ENCODE data around the gene MYOCD.

MYOCD gene

GRCh38 chr17:12815642-12816141 lies 150.0 kb downstream of the MYOCD start:
- H3K79me2 ChIP-seq (ENCODE audit: control insufficient read depth, low read length), result no peaks in the 10 kb centered on the region
- H3K4me3 ChIP-seq (ENCODE audit: low read length), result peak overlapping the region; percentile 30
- H3K4me2 ChIP-seq (ENCODE audit: low read length), result peak overlapping the region; percentile 53
- H3K36me3 ChIP-seq (ENCODE audit: control insufficient read depth, low read length), result no peaks in the 10 kb centered on the region
- H3K9me2 ChIP-seq (replicated peaks; ENCODE audit: control insufficient read depth, low read length), result no peaks in the 10 kb centered on the region
- no peaks in the 10 kb centered on the region for H3K27me3 ChIP-seq (ENCODE audit: control insufficient read depth, low read length)
- TF ChIP-seq CTCF (IDR thresholded peaks at IDR 0.05; ENCODE audit: low read depth, low read length, poor library complexity, severe bottlenecking) (no peak), EZH2phosphoT487 (IDR thresholded peaks at IDR 0.05; ENCODE audit: borderline replicate concordance, low read length) (no peak)
- peak overlapping the region; percentile 55 for H3K27ac ChIP-seq (ENCODE audit: low read depth, low read length)
- H3K9me3 ChIP-seq (ENCODE audit: control insufficient read depth, insufficient read depth, low read length), result no peaks in the 10 kb centered on the region
- H3F3A ChIP-seq (ENCODE audit: control insufficient read depth, insufficient read depth), result no peaks in the 10 kb centered on the region
- H3K4me1 ChIP-seq (ENCODE audit: control insufficient read depth, low read length), result peaks cover 26% of the 10 kb centered on the region
- no peaks in the 10 kb centered on the region for H4K20me1 ChIP-seq (ENCODE audit: control insufficient read depth, insufficient read depth, low read depth, low read length)
